ENCODE measurements around the gene MAGOH. TPM values are rescaled to one million over a fixed set of nuclear protein-coding genes. Genes with fewer than 3 reads are reported as not detected.

The MAGOH gene
- total and polyA plus RNA-seq, 9 of the 15 experiments (the other 6 are each of a cell fraction or from before 2014, with no cell fraction given), result 102 to 342 (median 135) TPM

GRCh38 chr1:53182111-53182593 lies 56.2 kb downstream of the MAGOH start (continued):
- TF ChIP-seq GMEB1 (CRISPR knock-in tag; IDR thresholded peaks at IDR 0.05) (no peak), ZC3H11A (IDR thresholded peaks at IDR 0.05; ENCODE audit: low read depth, low read length) (no peak), ATF3 (IDR thresholded peaks at IDR 0.05) (no peak), ATF3 (CRISPR knock-in tag; conservative IDR thresholded peaks at IDR 0.05) (no peak), BRD9 (IDR thresholded peaks at IDR 0.05; ENCODE audit: low read depth, partially characterized antibody) (no peak), RCOR1 (IDR thresholded peaks at IDR 0.05; ENCODE audit: borderline replicate concordance in 1 of 2, low read depth in 2 of 2, low read length in 2 of 2) (peak in 1 of 2 experiments; percentile 52; a peak in 1 of 4 replicates), MBD2 (IDR thresholded peaks at IDR 0.05; ENCODE audit: borderline replicate concordance, low read depth) (no peak), CHD2 (IDR thresholded peaks at IDR 0.05; ENCODE audit: low read depth, low read length) (no peak), DLX4 (CRISPR knock-in tag; IDR thresholded peaks at IDR 0.05) (no peak), FOXP1 (CRISPR knock-in tag; IDR thresholded peaks at IDR 0.05) (peak; percentile 53; the same call in 1 of the 2 replicates), DEAF1 (CRISPR knock-in tag; IDR thresholded peaks at IDR 0.05) (no peak; the same call in 1 of the 2 replicates), HDAC2 (IDR thresholded peaks at IDR 0.05) (no peak), ETV6 (IDR thresholded peaks at IDR 0.05; ENCODE audit: borderline replicate concordance in 1 of 2, low read depth in 2 of 2, low read length in 1 of 2) (no peak), ETV6 (CRISPR knock-in tag; IDR thresholded peaks at IDR 0.05; ENCODE audit: borderline replicate concordance) (no peak), DNMT1 (IDR thresholded peaks at IDR 0.05) (no peak), SOX6 (IDR thresholded peaks at IDR 0.05) (no peak), RBM14 (IDR thresholded peaks at IDR 0.05; ENCODE audit: borderline replicate concordance, insufficient read depth, low read depth, low read length) (no peak), ZFP30 (CRISPR knock-in tag; IDR thresholded peaks at IDR 0.05; ENCODE audit: borderline replicate concordance) (no peak), JUND (IDR thresholded peaks at IDR 0.05; ENCODE audit: borderline replicate concordance, low read depth, low read length) (peak; percentile 31; the same call in 1 of the 2 replicates), JUND (tag; IDR thresholded peaks at IDR 0.05; ENCODE audit: borderline replicate concordance, low read depth, low read length) (no peak), ZC3H8 (IDR thresholded peaks at IDR 0.05) (no peak), NR3C1 (CRISPR knock-in tag; IDR thresholded peaks at IDR 0.05) (no peak), STAT5A (IDR thresholded peaks at IDR 0.05; ENCODE audit: borderline replicate concordance, low read length) (no peak), CHD1 (IDR thresholded peaks at IDR 0.05; ENCODE audit: low read length) (no peak), ZNF311 (CRISPR knock-in tag; IDR thresholded peaks at IDR 0.05) (no peak), SNIP1 (IDR thresholded peaks at IDR 0.05; ENCODE audit: low read depth) (no peak), MAX (CRISPR knock-in tag; IDR thresholded peaks at IDR 0.05) (0 out of 2 replicates have a peak, but pooled peaks have one; percentile 25)

Data from K562 (cell line).